ENCODE results near the gene RAP2A.

RAP2A gene

GRCh38 chr13:97456047-97456446 is 22.1 kb downstream of the RAP2A start:
- no peak for DNase-seq

GRCh38 chr13:97459215-97459777 is 25.3 kb downstream of the RAP2A start:
- DNase-seq, result no peak

DNA sequence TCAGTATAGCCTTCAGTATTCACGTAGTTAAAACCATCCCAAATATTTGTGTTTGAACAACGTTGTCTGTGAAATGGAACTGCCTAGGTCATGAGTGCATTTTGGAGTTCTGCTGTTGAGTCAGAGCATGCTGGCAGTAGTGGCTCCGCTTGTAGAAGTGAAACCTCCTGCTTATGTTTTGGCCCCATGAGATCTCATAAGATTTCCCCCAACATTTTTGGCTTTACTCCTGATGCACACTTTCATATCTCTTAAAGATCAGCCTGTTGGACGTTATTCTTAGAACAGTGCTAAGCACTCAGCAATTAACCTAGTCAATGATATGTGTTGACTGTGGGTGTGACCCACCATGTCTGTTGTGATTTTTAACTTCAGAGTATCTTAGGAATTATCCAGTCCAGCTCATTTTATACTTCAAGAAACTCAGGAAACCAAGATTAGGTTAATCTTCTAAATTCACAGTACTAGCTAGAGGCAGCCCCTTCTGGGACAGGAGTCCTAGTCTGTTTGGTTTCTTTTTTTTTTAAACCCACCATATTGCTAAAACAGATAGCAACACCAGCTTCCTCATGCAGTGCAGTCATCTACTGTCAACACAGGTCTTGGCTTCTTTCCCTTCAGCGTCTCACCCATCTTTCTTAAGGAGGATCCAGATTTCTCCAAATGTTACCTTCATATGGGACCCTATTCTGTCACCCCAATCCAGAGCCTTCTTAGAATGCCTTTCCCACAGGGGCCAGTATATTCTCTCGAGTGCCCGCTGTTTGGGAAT is 26.2 kb downstream of the RAP2A start:
- no peak for DNase-seq

- no peak for DNase-seq
These were observed 26.9 kb downstream of the RAP2A start for GRCh38 chr13:97460853-97461252.

- no peak for DNase-seq
These were observed 30.6 kb downstream of the RAP2A start for GRCh38 chr13:97464561-97464960.

DNA sequence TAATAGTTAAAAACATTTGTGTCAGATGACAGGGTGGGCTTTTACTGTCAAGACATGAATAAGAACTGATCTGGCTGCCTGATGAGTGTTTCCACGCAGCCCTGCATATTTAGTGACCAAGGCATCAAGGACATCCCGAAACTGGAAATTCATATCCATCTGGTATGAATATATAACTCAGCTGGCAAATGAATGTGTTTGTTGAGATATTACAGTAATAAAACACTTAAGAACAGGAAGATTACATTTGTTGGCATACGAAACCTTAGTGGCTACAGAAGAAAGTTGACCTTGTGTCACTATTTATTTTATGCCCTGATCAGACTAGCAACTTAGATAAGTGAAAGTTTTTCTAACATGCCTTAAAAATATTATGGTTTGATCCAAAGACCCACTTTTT is 32.8 kb downstream of the RAP2A start:
- no peak for DNase-seq

GRCh38 chr13:97468331-97468730 is 34.4 kb downstream of the RAP2A start:
- no peak for DNase-seq

DNA sequence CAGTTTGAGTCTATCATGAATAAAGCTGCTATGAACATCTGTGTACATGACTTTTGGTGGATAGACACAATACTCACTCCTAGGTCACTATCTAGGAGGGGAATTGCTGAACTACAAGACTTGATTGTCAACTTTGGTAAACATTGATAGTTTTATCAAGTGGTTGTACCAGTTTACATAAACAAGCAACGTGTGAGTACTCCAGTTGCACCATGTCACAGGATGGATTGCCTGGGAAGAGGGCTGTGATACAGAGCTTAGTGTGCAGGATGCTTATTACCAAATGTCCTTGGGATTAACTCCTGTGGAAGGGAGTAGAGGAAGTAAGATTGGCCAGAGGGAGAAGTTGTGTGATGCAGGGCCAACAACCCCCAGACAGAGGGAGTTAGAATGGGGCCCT is 37.7 kb downstream of the RAP2A start:
- DNase-seq, result no peak

- DNase-seq, result no peak
These were observed 40.5 kb downstream of the RAP2A start for GRCh38 chr13:97474349-97474980.

DNA sequence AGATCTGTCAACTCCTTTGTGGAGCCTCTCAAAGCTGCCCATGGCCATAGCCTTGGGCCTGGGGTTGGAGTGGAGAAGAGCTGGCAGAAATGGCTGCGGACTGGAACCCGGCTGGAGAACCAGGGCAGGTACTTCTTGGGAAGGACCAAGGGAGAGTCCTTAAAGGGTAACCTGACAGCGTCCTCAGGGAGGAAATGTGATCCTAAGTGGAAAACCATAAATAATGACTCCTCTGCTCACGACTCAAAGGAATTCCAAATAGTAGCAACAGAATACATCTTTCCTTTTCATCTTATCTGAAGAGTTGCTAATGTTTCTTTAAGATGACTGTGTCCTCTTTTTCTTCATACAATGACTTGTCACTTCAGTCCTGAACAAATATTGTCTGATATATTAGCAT is 41.0 kb downstream of the RAP2A start:
- DNase-seq, result no peak

DNA sequence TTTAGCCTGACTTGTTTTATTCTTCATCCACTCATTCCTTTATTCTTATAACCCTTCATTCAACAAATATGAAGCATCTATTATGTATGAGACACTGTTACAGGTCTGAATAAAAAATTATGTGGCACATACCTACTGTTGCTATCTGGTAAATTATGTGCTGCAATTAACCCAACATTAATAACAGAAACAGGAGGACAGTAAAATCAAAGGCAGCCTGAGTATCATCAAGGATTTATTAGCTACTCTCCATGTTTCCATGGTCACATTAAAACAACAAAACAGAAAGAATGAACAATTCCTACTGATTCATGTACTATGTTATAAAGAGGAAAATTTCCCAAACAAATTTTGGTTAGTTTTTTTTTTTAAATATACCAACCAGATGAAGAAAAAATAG is 43.9 kb downstream of the RAP2A start:
- no peak for DNase-seq

- no peak for DNase-seq
These were observed 44.3 kb downstream of the RAP2A start for GRCh38 chr13:97478247-97478646.

DNA sequence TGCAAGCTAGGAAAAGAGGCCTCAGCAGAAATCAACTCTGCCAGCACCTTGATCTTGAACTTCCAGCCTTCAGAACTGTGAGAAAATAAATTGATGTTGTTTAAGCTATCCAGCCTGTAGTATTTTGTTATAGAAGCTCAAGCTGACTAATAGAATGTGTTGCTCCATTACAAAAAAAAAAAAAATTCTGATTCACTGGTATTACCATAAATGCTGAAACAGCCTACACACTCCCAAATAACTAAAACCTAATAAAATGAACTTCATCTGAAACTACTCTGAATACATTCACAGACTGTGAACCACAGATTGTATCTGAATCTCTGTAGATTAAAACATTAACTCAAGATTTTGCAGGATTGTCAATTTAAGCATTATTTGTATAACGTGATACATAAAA is 49.5 kb downstream of the RAP2A start:
- DNase-seq, result no peak

- DNase-seq, result no peak
These were observed 50.3 kb downstream of the RAP2A start for GRCh38 chr13:97484301-97484700.

DNA sequence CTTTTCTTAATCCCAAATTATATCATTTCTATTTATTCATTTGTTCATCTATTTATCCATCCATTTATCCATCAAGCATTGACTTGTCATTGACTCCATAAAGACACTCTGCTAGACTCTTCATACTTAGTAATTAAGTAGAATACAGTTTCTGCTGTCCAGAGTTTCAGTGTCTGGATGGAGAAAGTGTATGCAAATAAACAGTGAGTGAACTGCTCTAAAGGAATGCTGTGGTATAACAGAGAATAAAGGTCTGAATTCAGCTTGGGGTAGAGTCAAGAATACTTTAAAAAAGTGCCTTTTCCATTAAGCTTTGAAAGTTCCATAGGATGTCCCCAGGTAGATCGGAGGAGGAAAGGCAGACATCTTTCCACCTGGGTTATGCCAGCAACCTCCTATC is 51.4 kb downstream of the RAP2A start:
- no peak for DNase-seq

DNA sequence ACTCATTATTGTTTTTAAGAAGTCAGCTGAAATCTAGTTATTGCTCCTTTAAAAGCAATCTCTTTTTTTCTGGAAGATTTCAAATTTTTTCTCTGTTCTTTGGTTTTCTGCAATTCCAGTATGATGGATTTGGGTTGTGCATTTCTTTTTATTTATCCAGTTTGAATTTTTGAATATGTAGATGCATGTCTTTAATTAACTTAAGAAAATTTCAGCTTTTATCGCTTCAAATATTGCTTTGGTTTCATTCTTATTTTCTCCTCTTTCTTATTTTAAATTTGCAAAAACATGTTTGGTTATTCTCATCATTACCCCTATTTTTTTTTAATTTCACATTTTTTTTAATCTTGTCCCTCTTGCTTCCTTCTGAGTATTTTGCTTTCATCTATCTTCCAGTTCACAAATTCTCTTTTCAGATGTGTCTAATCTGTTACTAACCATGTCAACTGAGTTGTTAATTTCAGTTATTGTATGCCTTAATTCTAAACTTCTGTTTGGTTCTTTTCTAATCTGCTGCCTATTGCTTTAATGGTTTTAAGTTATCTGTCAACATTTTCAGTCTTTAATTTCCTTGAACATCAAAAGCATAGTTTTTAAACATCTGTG is 56.8 kb downstream of the RAP2A start:
- DNase-seq, result no peak

- DNase-seq, result peak; percentile 14
These were observed 57.5 kb downstream of the RAP2A start for GRCh38 chr13:97491452-97491851.

DNA sequence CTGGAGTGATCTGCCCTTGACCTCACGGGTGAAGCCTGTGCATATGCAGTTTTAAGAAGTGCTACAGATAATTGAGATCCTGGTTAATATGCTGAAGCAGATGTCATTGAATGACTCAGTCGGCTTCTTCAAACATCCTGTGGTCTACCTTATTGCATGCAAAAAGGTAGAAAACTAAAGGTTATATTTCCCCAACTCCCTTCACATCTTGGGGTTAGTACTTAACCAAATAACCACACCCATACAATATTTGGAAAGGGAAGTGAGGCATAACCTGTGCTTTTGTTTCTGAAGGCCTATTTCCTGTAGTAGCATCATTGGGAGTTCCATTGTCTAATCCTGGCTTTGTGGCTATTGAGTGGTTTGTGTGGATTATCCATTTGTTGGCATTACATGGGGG is 58.3 kb downstream of the RAP2A start:
- no peak for DNase-seq

- no peak for DNase-seq
These were observed 58.9 kb downstream of the RAP2A start for GRCh38 chr13:97492684-97493371.

- DNase-seq, result no peak
These were observed 59.5 kb downstream of the RAP2A start for GRCh38 chr13:97493456-97493855.

DNA sequence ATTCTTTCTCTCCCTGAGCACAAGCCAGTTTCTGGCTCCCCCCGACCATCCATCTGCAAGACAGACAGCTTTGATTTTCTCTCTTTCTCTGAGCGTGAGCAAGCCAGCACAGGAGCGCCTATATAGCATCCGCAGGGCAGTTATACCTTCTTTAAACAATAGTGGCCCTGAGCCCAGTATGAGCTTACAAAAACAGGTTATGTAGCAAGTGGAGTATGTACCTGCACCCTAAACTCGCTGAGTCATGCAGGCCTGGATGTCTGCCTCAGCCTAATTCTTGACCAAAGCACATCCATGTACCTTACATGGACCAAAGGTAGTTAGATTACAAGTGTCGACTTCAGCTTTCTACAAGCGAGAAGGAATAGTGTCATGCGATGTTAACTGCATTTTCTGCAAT is 61.7 kb downstream of the RAP2A start:
- DNase-seq, result no peak

DNA sequence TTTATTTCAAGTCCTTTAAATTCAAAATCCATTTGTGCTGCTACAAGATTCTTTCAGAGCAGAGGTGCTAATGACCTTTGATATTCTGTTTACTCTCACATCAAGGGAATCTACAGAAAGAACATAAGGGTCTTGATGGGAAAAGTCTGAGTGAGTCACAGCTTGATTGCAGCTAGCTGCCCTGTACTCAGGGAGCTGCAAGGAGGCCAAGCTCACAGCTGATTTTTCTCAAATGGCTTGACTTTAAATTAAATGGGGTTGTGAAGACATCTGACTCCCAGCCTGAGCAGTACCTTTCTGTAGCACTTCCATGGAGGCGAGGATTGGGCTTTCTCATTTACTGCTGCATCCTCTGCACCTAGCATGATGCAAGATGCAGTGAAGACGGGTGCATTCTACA is 62.5 kb downstream of the RAP2A start:
- DNase-seq, result no peak

DNA sequence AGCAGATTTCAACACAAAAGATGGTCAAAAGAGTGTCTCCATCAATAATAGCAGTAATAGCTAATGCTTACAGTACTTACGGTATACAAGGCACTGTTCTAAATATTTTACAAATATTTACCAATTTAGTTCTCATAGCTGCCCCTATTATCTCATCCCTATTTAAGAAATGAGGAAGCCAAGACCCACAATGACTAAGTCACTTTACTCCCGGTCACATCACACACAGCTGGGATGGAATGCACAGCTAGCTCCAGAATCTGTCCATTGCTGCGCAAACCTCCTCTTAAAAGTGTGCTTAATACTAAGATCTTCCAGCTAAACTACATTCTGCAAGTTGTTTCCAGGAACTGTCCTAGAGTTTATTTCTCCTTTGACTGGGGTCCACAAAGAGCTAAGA is 63.4 kb downstream of the RAP2A start:
- no peak for DNase-seq

GRCh38 chr13:97498419-97498818 is 64.5 kb downstream of the RAP2A start:
- no peak for DNase-seq

All from NCI-H1092 treated with DMSO at 0.1 percent for 48 hours (cell line).